ENCODE data around the gene STARD3NL. TPM values are rescaled to one million over a fixed set of nuclear protein-coding genes. Genes with fewer than 3 reads are reported as not detected.

STARD3NL gene
- total and polyA plus RNA-seq, 5 experiments from 2014 or later, result 12.8 to 35.4 (median 26.4) TPM

- H3K4me1 Mint-ChIP-seq, result peaks cover 28 to 71% (median 51%) of the 10 kb centered on the region in 4 donors
- no peak overlapping the region for H3K4me3 Mint-ChIP-seq
Observed at GRCh38 chr7:38187794-38188440, 9.9 kb downstream of the STARD3NL start.

GRCh38 chr7:38189231-38189938, 11.3 kb downstream of the STARD3NL start:
- Mint-ChIP-seq H3K27me3 (no peaks in the 10 kb centered on the region), H3K4me1 (peaks cover 23 to 66% (median 51%) of the 10 kb centered on the region in 4 donors), H3K27ac (no peak overlapping the region), H3K4me3 (no peak overlapping the region), H3K9me3 (peaks cover 0 to 4% (median 2%) of the 10 kb centered on the region in 9 donors), H3K36me3 (peaks cover 0 to 11% (median 2%) of the 10 kb centered on the region in 3 donors)
- no peak for DNase-seq
- no peak for ATAC-seq
- POLR2A ChIA-PET, result no interaction called here

More at GRCh38 chr7:38187794-38188440, 9.9 kb downstream of the STARD3NL start:
- no peaks in the 10 kb centered on the region for H3K27me3 Mint-ChIP-seq
- no peak for ATAC-seq
- POLR2A ChIA-PET, result no interaction called here
- DNase-seq, result no peak
- H3K9me3 Mint-ChIP-seq, result peaks cover 0 to 5% (median 2%) of the 10 kb centered on the region in 9 donors
- H3K36me3 Mint-ChIP-seq, result peaks cover 0 to 16% (median 8%) of the 10 kb centered on the region in 3 donors
- H3K27ac Mint-ChIP-seq, result peak overlapping the region in 1 of 10 donors; percentile 5

- POLR2A ChIA-PET, result no interaction called here
- DNase-seq (no peak), ATAC-seq (no peak)
- peaks cover 21 to 64% (median 49%) of the 10 kb centered on the region in 4 donors for H3K4me1 Mint-ChIP-seq
- H3K27me3 Mint-ChIP-seq, result no peaks in the 10 kb centered on the region
- H3K36me3 Mint-ChIP-seq, result peaks cover 0 to 11% (median 0%) of the 10 kb centered on the region in 3 donors
- H3K9me3 Mint-ChIP-seq, result peaks cover 0 to 4% (median 2%) of the 10 kb centered on the region in 9 donors
- H3K4me3 Mint-ChIP-seq, result no peak overlapping the region
- no peak overlapping the region for H3K27ac Mint-ChIP-seq
Observed at GRCh38 chr7:38190011-38190410, 12.0 kb downstream of the STARD3NL start.

- ATAC-seq, result no peak
- peak overlapping the region in 3 of 10 donors; percentile 8 to 27 (median 22) for H3K4me3 Mint-ChIP-seq
- peak overlapping the region in 3 of 10 donors; percentile 4 to 75 (median 32) for H3K27ac Mint-ChIP-seq
- H3K27me3 Mint-ChIP-seq, result no peaks in the 10 kb centered on the region
- peaks cover 17 to 57% (median 47%) of the 10 kb centered on the region in 4 donors for H3K4me1 Mint-ChIP-seq
- no peak for DNase-seq
- H3K9me3 Mint-ChIP-seq, result peaks cover 0 to 4% (median 2%) of the 10 kb centered on the region in 9 donors
- POLR2A ChIA-PET, result no interaction called here
- peaks cover 0 to 11% (median 0%) of the 10 kb centered on the region in 3 donors for H3K36me3 Mint-ChIP-seq
Observed at GRCh38 chr7:38191791-38192190, 13.7 kb downstream of the STARD3NL start.

GRCh38 chr7:38192327-38192726, 14.3 kb downstream of the STARD3NL start:
- Mint-ChIP-seq H3K9me3 (peaks cover 0 to 4% (median 2%) of the 10 kb centered on the region in 9 donors), H3K4me3 (peak overlapping the region in 3 of 10 donors; percentile 8 to 27 (median 22)), H3K4me1 (peaks cover 17 to 56% (median 50%) of the 10 kb centered on the region in 4 donors), H3K36me3 (peaks cover 0 to 11% (median 0%) of the 10 kb centered on the region in 3 donors), H3K27me3 (no peaks in the 10 kb centered on the region), H3K27ac (peak overlapping the region in 2 of 10 donors; percentile 4 to 32)
- DNase-seq (no peak), ATAC-seq (no peak)
- POLR2A ChIA-PET, result no interaction called here

GRCh38 chr7:38195804-38196595, 18.0 kb downstream of the STARD3NL start:
- H3K4me1 Mint-ChIP-seq, result peaks cover 12 to 47% (median 42%) of the 10 kb centered on the region in 4 donors
- POLR2A ChIA-PET, result no interaction called here
- H3K27ac Mint-ChIP-seq, result peak overlapping the region in 2 of 10 donors; percentile 54 to 56
- no peak overlapping the region for H3K4me3 Mint-ChIP-seq
- no peaks in the 10 kb centered on the region for H3K27me3 Mint-ChIP-seq
- DNase-seq, result no peak
- no peak for ATAC-seq
- H3K36me3 Mint-ChIP-seq, result peaks cover 0 to 9% (median 0%) of the 10 kb centered on the region in 3 donors
- H3K9me3 Mint-ChIP-seq, result peaks cover 0 to 4% (median 2%) of the 10 kb centered on the region in 9 donors

GRCh38 chr7:38198366-38198765, 20.3 kb downstream of the STARD3NL start:
- POLR2A ChIA-PET, result no interaction called here
- H3K4me1 Mint-ChIP-seq, result peaks cover 8 to 36% (median 28%) of the 10 kb centered on the region in 4 donors
- H3K27me3 Mint-ChIP-seq, result no peaks in the 10 kb centered on the region
- peaks cover 0 to 14% (median 11%) of the 10 kb centered on the region in 3 donors for H3K36me3 Mint-ChIP-seq
- H3K4me3 Mint-ChIP-seq, result no peak overlapping the region
- no peak for DNase-seq
- no peak for ATAC-seq
- peaks cover 0 to 2% (median 0%) of the 10 kb centered on the region in 9 donors for H3K9me3 Mint-ChIP-seq
- no peak overlapping the region for H3K27ac Mint-ChIP-seq

- Mint-ChIP-seq H3K9me3 (peaks cover 0 to 2% (median 0%) of the 10 kb centered on the region in 9 donors), H3K27me3 (no peaks in the 10 kb centered on the region), H3K36me3 (peaks cover 0 to 20% (median 14%) of the 10 kb centered on the region in 3 donors), H3K4me3 (no peak overlapping the region), H3K27ac (peak overlapping the region in 3 of 10 donors; percentile 11 to 36 (median 14)), H3K4me1 (peaks cover 6 to 34% (median 26%) of the 10 kb centered on the region in 4 donors)
- POLR2A ChIA-PET, result no interaction called here
- DNase-seq (no peak), ATAC-seq (no peak)
Observed at GRCh38 chr7:38199154-38199553, 21.1 kb downstream of the STARD3NL start.

GRCh38 chr7:38199782-38200181, 21.7 kb downstream of the STARD3NL start:
- DNase-seq, result no peak
- Mint-ChIP-seq H3K9me3 (peaks cover 0 to 2% (median 0%) of the 10 kb centered on the region in 9 donors), H3K4me1 (peaks cover 6 to 34% (median 26%) of the 10 kb centered on the region in 4 donors), H3K27ac (no peak overlapping the region), H3K36me3 (peaks cover 0 to 20% (median 14%) of the 10 kb centered on the region in 3 donors), H3K4me3 (no peak overlapping the region), H3K27me3 (no peaks in the 10 kb centered on the region)
- no peak for ATAC-seq
- POLR2A ChIA-PET, result no interaction called here

GRCh38 chr7:38206071-38206470, 28.0 kb downstream of the STARD3NL start:
- no peak overlapping the region for H3K4me3 Mint-ChIP-seq
- no peak for DNase-seq
- no peaks in the 10 kb centered on the region for H3K27me3 Mint-ChIP-seq
- peaks cover 0 to under 1% (median under 1%) of the 10 kb centered on the region in 4 donors for H3K4me1 Mint-ChIP-seq
- POLR2A ChIA-PET, result no interaction called here
- H3K9me3 Mint-ChIP-seq, result peaks cover 0 to 2% (median 0%) of the 10 kb centered on the region in 9 donors
- H3K36me3 Mint-ChIP-seq, result peaks cover 0 to 41% (median 20%) of the 10 kb centered on the region in 3 donors
- no peak for ATAC-seq
- H3K27ac Mint-ChIP-seq, result peak overlapping the region in 2 of 10 donors; percentile 36 to 47

- no peak for ATAC-seq
- H3K9me3 Mint-ChIP-seq, result no peaks in the 10 kb centered on the region
- H3K27me3 Mint-ChIP-seq, result no peaks in the 10 kb centered on the region
- H3K36me3 Mint-ChIP-seq, result peaks cover 0 to 39% (median 10%) of the 10 kb centered on the region in 3 donors
- no peak overlapping the region for H3K4me3 Mint-ChIP-seq
- POLR2A ChIA-PET, result no interaction called here
- no peak for DNase-seq
- peaks cover 0 to 3% (median 0%) of the 10 kb centered on the region in 4 donors for H3K4me1 Mint-ChIP-seq
- peak overlapping the region in 1 of 10 donors; percentile 30 for H3K27ac Mint-ChIP-seq
Observed at GRCh38 chr7:38207843-38208242, 29.8 kb downstream of the STARD3NL start.

- ATAC-seq, result no peak
- peak overlapping the region in 5 of 10 donors; percentile 10 to 93 (median 39) for H3K27ac Mint-ChIP-seq
- DNase-seq, result no peak
- H3K27me3 Mint-ChIP-seq, result no peaks in the 10 kb centered on the region
- no peak overlapping the region for H3K4me3 Mint-ChIP-seq
- peaks cover 0 to 15% (median 12%) of the 10 kb centered on the region in 4 donors for H3K4me1 Mint-ChIP-seq
- H3K9me3 Mint-ChIP-seq, result no peaks in the 10 kb centered on the region
- H3K36me3 Mint-ChIP-seq, result peaks cover 0 to 42% (median 0%) of the 10 kb centered on the region in 3 donors
- POLR2A ChIA-PET, result interaction anchor here (0.6 kb wide), 1 partner anchor 14 kb away, joined by 4 read pairs; no protein-coding TSS in a partner anchor
Observed at GRCh38 chr7:38211486-38211885, 33.4 kb downstream of the STARD3NL start.
